Dendritic cell treated with granulocyte-macrophage colony-stimulating factor and Interleukin-4, amounts not matched to agents 40 ng/mL and 50 ng/mL, for 4 days (primary cell): ENCODE data around the gene TTLL11.

ENCODE experiments used
- H3K27ac Mint-ChIP-seq: one replicate; pipeline ENCODE4 v1.8.0; 2022; ENCODE audit warnings: mild to moderate bottlenecking, mixed read lengths
- H3K27me3 Mint-ChIP-seq: one replicate; pipeline ENCODE4 v1.8.0; 2022; ENCODE audit warnings: mild to moderate bottlenecking, mixed read lengths
- H3K36me3 Mint-ChIP-seq: one replicate; pipeline ENCODE4 v1.8.0; 2022; ENCODE audit warnings: low read depth, mixed read lengths
- H3K4me1 Mint-ChIP-seq: one replicate; pipeline ENCODE4 v1.8.0; 2022; ENCODE audit warnings: low read depth, mixed read lengths
- H3K4me3 Mint-ChIP-seq: one replicate; pipeline ENCODE4 v1.8.0; 2022; ENCODE audit warnings: mild to moderate bottlenecking, moderate library complexity, mixed read lengths
- H3K9me3 Mint-ChIP-seq: one replicate; pipeline ENCODE4 v1.8.0; 2022; ENCODE audit warnings: mixed read lengths
- intact Hi-C: fragments of 100-400 bp; cut with micrococcal nuclease; formaldehyde crosslinking; loops from one replicate; pipeline ENCODE4 v1.15.0; 2022

The TTLL11 gene

DNA sequence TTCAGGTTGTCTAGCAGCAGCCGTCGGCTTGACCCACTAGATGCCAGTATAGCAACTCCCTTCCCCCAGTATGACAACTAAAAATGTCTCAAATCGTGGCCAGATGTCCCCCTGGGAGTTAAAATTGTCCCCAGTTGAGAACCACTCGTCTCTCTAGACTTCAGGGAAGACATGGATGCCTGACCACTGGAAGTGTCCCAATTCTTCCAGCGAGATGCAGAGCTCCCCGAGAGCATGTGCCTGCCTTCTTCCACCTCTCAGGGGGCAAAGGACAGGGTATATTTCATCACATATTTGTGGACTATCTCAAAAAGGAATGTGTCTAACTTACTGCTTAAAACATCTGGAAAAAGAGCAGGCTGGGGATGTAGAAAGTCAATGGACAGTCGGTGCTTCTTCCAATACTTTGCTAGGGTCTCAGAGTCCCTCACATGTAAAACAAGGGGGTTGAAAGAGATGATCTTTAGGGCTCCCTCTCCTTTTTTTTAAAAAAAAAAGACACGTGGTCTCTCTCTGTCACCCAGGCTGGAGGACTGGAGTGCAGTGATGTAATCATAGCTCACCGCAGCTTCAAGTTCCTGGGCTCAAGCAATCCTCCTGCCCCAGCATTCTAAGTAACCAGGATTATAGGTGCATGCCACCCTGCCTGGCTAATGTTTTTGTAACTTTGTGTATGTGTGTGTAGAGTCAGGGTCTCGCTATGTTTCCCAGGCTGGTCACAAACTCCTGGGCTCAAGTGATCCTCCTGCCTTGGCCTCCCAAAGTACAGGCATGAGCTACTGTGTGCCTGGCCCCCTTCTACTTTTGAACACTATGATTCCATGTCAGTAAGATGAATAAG, 251.1 kb downstream of the TTLL11 start:
- Mint-ChIP-seq H3K4me3 (no peak overlapping the region), H3K36me3 (no peaks in the 10 kb centered on the region), H3K9me3 (no peaks in the 10 kb centered on the region), H3K4me1 (no peaks in the 10 kb centered on the region), H3K27me3 (peaks cover 5% of the 10 kb centered on the region), H3K27ac (no peak overlapping the region)
- intact Hi-C loops: no loop called here

DNA sequence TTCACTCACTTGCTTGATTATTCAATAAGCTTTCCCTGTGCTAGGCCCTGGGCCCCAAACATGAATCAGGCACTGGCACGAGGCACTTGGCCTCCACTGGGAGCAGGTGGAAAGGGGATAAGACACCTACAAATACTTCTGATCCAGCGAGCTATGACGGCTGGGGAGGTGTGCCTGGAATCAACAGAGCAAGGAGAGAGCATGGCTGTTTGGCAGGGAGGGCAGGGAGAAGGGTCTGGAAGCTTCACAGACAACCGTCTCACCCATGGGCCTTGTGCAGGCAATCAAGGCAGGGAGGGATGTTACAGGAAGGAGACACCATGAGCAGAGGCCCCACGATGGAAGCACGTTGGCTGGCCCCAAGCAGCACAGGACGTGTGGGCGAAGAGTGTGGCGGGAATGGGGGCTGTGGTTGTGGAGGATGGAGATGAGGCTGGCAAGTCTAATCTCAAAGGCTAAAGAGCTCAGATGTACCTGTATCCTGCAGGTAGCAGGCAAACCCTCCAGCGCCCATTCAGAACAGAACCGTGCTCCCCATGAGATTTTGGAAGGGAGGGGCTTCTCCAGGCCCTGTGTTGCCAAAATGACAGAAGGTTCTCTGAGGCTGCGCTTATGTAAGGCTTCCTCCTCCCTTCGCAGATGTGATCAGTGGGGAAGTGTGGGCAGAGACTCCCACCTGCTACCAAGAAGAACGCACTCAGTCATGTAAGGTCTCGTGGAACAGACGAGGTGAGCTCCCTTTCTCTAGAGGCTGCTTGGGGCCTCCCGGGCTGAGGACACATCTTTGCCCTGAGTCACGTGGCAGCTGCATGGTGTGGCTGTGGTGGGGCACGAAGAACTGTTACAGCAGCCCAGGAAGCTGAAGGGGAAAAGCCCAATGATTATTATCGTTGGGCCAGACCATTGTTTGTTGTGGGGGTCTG, 252.0 kb downstream of the TTLL11 start:
- H3K4me3 Mint-ChIP-seq: no peak overlapping the region
- H3K4me1 Mint-ChIP-seq: no peaks in the 10 kb centered on the region
- no peaks in the 10 kb centered on the region for H3K9me3 Mint-ChIP-seq
- no peaks in the 10 kb centered on the region for H3K36me3 Mint-ChIP-seq
- intact Hi-C loops: no loop called here
- no peak overlapping the region for H3K27ac Mint-ChIP-seq
- H3K27me3 Mint-ChIP-seq: peaks cover 4% of the 10 kb centered on the region

- H3K27me3 Mint-ChIP-seq: peaks cover 3% of the 10 kb centered on the region
- H3K9me3 Mint-ChIP-seq: no peaks in the 10 kb centered on the region
- no peaks in the 10 kb centered on the region for H3K36me3 Mint-ChIP-seq
- H3K27ac Mint-ChIP-seq: no peak overlapping the region
- no peaks in the 10 kb centered on the region for H3K4me1 Mint-ChIP-seq
- H3K4me3 Mint-ChIP-seq: no peak overlapping the region
- intact Hi-C loops: no loop called here
Observed at GRCh38 chr9:121839726-121840500, 253.2 kb downstream of the TTLL11 start.

GRCh38 chr9:121838746-121839669, 254.1 kb downstream of the TTLL11 start:
- no peaks in the 10 kb centered on the region for H3K9me3 Mint-ChIP-seq
- no peak overlapping the region for H3K27ac Mint-ChIP-seq
- intact Hi-C loops: no loop called here

DNA sequence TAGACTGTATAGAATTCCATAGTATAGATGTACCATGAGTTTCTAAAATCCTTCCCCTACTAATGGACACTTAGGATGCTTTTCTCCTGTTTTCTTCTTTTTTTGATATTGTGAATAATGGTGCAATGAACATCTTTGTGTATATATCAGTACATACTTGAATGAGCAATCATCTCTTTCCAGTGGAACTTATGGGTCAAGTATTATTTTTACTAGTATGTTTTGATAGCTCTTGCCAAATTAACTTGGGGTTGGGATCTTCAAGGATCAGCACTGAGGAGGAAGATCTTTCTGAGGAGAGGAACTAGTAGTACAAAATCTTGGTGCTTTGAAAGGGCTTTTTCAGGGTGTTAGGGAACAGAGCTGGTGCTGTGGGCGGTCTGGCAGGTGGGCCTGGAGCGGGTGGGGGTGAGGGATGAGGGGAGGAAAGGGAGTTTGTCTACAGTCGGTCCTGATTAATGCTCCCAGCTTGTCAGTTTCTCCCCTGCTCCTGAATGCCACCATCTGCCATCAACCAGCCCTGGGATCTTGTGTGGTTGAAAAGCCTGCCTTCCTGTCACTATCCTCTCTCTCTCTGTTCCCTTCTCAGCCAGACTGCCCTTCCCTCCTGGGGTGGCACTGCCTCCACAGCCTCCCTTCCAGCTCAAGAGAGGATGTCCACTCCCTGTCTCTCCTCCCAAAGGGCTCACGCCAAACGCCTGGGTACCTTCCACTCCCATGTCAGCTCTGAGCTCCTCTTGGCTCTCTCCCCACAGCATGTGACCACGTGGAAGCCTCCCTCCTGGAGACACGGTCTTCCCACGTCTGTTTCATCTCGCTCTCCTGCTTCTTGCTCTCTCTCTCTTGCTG, 255.8 kb downstream of the TTLL11 start:
- intact Hi-C loops: no loop called here
- Mint-ChIP-seq H3K9me3 (no peaks in the 10 kb centered on the region), H3K4me3 (no peak overlapping the region), H3K27ac (no peak overlapping the region), H3K36me3 (no peaks in the 10 kb centered on the region), H3K4me1 (no peaks in the 10 kb centered on the region), H3K27me3 (no peaks in the 10 kb centered on the region)

More at GRCh38 chr9:121838746-121839669, 254.1 kb downstream of the TTLL11 start:
- Mint-ChIP-seq H3K27me3 (no peaks in the 10 kb centered on the region), H3K36me3 (no peaks in the 10 kb centered on the region), H3K4me1 (no peaks in the 10 kb centered on the region), H3K4me3 (no peak overlapping the region)

GRCh38 chr9:121836366-121836885, 256.7 kb downstream of the TTLL11 start:
- intact Hi-C loops: no loop called here
- H3K4me1 Mint-ChIP-seq: no peaks in the 10 kb centered on the region
- H3K27ac Mint-ChIP-seq: no peak overlapping the region
- H3K9me3 Mint-ChIP-seq: no peaks in the 10 kb centered on the region
- H3K27me3 Mint-ChIP-seq: no peaks in the 10 kb centered on the region
- H3K4me3 Mint-ChIP-seq: no peak overlapping the region
- no peaks in the 10 kb centered on the region for H3K36me3 Mint-ChIP-seq

DNA sequence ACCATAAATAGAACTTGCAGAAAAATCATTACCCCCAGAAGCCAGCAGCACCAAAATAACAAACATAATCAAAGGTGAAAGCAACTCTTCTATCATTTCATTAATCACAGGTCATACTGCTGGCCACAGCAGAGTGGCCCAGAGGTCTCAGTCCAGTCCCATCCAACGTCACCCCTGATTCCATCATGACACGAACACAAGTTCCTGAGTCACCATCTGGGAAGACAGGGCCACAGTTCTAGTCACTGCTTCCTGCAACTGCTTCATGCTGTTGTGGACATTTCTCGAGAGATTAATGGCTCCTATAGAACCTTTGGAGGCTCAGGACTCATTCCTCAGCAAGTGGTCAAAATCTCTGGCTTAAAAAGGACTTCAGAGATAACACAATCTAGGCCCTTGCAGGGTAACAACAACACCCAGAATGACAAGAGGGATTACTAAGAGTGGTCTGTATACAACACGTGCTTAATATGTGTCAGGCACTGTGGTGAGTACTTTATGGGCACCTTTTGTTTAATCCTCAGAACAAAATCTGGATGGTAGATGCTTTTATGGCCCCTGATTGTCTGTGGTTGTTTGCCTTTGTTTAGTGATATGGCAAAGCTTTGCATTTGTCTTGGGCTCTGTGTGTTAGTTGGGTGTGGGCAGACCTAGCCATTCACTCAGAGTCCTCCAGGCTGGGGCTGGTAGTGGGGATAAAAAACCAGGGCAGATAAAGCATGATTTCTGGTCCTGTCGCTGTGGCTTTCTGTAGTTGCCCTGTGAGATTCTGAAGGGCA, 257.3 kb downstream of the TTLL11 start:
- Mint-ChIP-seq H3K36me3 (no peaks in the 10 kb centered on the region), H3K4me1 (no peaks in the 10 kb centered on the region), H3K27me3 (no peaks in the 10 kb centered on the region), H3K4me3 (no peak overlapping the region), H3K27ac (no peak overlapping the region), H3K9me3 (no peaks in the 10 kb centered on the region)
- intact Hi-C loops: no loop called here

DNA sequence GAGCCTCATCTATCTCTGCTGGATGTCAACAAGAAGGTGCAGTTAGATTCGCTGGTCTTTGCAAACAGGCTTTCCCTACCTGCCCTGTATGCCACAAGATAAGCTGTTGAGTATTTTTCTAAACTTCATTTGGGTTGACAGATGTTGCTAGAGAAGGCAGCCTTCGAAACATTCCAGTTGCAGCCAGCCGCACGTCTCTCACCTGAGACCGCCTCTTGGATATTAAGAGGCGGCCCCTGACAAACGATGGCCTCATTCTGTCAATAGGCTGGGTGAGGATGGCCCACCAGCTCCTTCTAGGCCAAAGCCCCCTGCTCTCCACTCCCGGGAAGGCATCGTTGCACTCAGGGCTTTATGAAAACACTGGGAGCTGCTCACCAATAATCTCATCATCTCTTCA, 260.0 kb downstream of the TTLL11 start:
- no peak overlapping the region for H3K27ac Mint-ChIP-seq
- H3K36me3 Mint-ChIP-seq: no peaks in the 10 kb centered on the region
- H3K4me1 Mint-ChIP-seq: no peaks in the 10 kb centered on the region
- intact Hi-C loops: no loop called here
- H3K27me3 Mint-ChIP-seq: no peaks in the 10 kb centered on the region
- H3K9me3 Mint-ChIP-seq: no peaks in the 10 kb centered on the region
- H3K4me3 Mint-ChIP-seq: no peak overlapping the region

GRCh38 chr9:121831869-121832268, 261.2 kb downstream of the TTLL11 start:
- Mint-ChIP-seq H3K27me3 (no peaks in the 10 kb centered on the region), H3K27ac (no peak overlapping the region), H3K4me1 (no peaks in the 10 kb centered on the region), H3K9me3 (no peaks in the 10 kb centered on the region), H3K4me3 (no peak overlapping the region), H3K36me3 (no peaks in the 10 kb centered on the region)
- intact Hi-C loops: no loop called here

GRCh38 chr9:121830441-121831140, 262.5 kb downstream of the TTLL11 start:
- H3K36me3 Mint-ChIP-seq: no peaks in the 10 kb centered on the region
- H3K27me3 Mint-ChIP-seq: no peaks in the 10 kb centered on the region
- H3K4me3 Mint-ChIP-seq: no peak overlapping the region
- no peaks in the 10 kb centered on the region for H3K4me1 Mint-ChIP-seq
- no peaks in the 10 kb centered on the region for H3K9me3 Mint-ChIP-seq
- H3K27ac Mint-ChIP-seq: no peak overlapping the region
- intact Hi-C loops: no loop called here

- intact Hi-C loops: no loop called here
- no peaks in the 10 kb centered on the region for H3K27me3 Mint-ChIP-seq
- no peaks in the 10 kb centered on the region for H3K4me1 Mint-ChIP-seq
- no peaks in the 10 kb centered on the region for H3K9me3 Mint-ChIP-seq
- H3K27ac Mint-ChIP-seq: no peak overlapping the region
- H3K4me3 Mint-ChIP-seq: no peak overlapping the region
- H3K36me3 Mint-ChIP-seq: no peaks in the 10 kb centered on the region
Observed at GRCh38 chr9:121827251-121827967, 265.7 kb downstream of the TTLL11 start.
